ENCODE measurements around the gene DOCK2. TPM values are rescaled to one million over a fixed set of nuclear protein-coding genes. Genes with fewer than 3 reads are reported as not detected.

The DOCK2 gene
- polyA plus RNA-seq, 1 of the 3 experiments (the other 2 are of a cell fraction) = 3.8 TPM

DNA sequence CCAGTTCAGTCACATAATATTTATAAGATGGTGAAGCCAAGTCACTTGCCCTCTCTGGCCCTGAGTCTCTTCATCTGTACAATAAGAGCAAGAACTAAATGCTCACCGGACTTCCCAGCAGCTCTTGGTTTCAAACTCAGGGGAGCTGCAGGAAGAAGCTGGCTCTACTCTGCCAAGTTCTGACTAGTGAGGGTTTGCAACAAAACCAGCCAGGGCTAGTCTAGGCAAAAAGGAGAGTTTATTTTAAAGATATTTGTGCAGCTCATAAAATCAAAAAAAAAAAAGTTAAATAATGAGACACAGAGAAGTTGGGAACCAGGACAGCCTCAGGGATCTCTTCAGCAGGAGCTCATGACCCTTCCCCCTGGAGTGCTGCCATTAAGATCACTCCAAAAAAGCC, 107.3 kb downstream of the DOCK2 start:
- no peaks in the 10 kb centered on the region for H3K27me3 ChIP-seq (ENCODE audit: insufficient read depth)
- peaks cover 0 to 16% of the 10 kb centered on the region in 2 experiments; a peak in 2 of 4 replicates for H3K4me1 ChIP-seq (ENCODE audit: control insufficient read depth in 1 of 2, insufficient read depth in 2 of 2, low read depth in 1 of 2, low read length in 1 of 2)
- no peak for DNase-seq
- no peaks in the 10 kb centered on the region for H4K20me1 ChIP-seq (ENCODE audit: insufficient read depth)
- POLR2A ChIA-PET = no interaction called here
- H2AFZ ChIP-seq (ENCODE audit: low read depth) = no peak overlapping the region
- H3K9me2 ChIP-seq = no peaks in the 10 kb centered on the region
- no peak overlapping the region for H3K9ac ChIP-seq
- no peak overlapping the region for H3K27ac ChIP-seq (ENCODE audit: low read depth in 2 of 2, low read length in 1 of 2)
- H3K79me2 ChIP-seq (ENCODE audit: insufficient read depth) = no peaks in the 10 kb centered on the region
- H3K4me3 ChIP-seq (ENCODE audit: low read depth in 2 of 2, low read length in 1 of 2) = no peak overlapping the region
- H3K9me3 ChIP-seq = no peaks in the 10 kb centered on the region
- TF ChIP-seq RXRA (IDR thresholded peaks at IDR 0.05; ENCODE audit: borderline replicate concordance, low read depth) (no peak), POLR2AphosphoS5 (IDR thresholded peaks at IDR 0.05; ENCODE audit: low read depth, low read length) (no peak), SIN3A (IDR thresholded peaks at IDR 0.05; ENCODE audit: borderline replicate concordance, low read depth, low read length) (no peak), NFIC (IDR thresholded peaks at IDR 0.05; ENCODE audit: borderline replicate concordance) (no peak), ELF1 (IDR thresholded peaks at IDR 0.05) (no peak), CHD2 (IDR thresholded peaks at IDR 0.05; ENCODE audit: low read length, partially characterized antibody) (no peak), FOSL2 (IDR thresholded peaks at IDR 0.05; ENCODE audit: borderline replicate concordance, low read depth) (no peak), EP300 (IDR thresholded peaks at IDR 0.05; ENCODE audit: borderline replicate concordance in 1 of 2, low read depth in 1 of 2, low read length in 1 of 2) (no peak), RAD21 (IDR thresholded peaks at IDR 0.05; ENCODE audit: low read length) (no peak), TCF12 (IDR thresholded peaks at IDR 0.05) (no peak), JUND (IDR thresholded peaks at IDR 0.05) (no peak), EZH2phosphoT487 (IDR thresholded peaks at IDR 0.05; ENCODE audit: borderline replicate concordance, low read depth) (no peak)
- TF ChIP-seq, protein P1, sequence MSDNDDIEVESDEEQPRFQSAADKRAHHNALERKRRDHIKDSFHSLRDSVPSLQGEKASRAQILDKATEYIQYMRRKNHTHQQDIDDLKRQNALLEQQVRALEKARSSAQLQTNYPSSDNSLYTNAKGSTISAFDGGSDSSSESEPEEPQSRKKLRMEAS (IDR thresholded peaks at IDR 0.05; ENCODE audit: low read depth) = no peak
- TF ChIP-seq, protein P2, sequence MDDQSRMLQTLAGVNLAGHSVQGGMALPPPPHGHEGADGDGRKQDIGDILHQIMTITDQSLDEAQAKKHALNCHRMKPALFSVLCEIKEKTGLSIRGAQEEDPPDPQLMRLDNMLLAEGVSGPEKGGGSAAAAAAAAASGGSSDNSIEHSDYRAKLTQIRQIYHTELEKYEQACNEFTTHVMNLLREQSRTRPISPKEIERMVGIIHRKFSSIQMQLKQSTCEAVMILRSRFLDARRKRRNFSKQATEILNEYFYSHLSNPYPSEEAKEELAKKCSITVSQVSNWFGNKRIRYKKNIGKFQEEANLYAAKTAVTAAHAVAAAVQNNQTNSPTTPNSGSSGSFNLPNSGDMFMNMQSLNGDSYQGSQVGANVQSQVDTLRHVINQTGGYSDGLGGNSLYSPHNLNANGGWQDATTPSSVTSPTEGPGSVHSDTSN (IDR thresholded peaks at IDR 0.05) = no peak
- TF ChIP-seq, protein P3, sequence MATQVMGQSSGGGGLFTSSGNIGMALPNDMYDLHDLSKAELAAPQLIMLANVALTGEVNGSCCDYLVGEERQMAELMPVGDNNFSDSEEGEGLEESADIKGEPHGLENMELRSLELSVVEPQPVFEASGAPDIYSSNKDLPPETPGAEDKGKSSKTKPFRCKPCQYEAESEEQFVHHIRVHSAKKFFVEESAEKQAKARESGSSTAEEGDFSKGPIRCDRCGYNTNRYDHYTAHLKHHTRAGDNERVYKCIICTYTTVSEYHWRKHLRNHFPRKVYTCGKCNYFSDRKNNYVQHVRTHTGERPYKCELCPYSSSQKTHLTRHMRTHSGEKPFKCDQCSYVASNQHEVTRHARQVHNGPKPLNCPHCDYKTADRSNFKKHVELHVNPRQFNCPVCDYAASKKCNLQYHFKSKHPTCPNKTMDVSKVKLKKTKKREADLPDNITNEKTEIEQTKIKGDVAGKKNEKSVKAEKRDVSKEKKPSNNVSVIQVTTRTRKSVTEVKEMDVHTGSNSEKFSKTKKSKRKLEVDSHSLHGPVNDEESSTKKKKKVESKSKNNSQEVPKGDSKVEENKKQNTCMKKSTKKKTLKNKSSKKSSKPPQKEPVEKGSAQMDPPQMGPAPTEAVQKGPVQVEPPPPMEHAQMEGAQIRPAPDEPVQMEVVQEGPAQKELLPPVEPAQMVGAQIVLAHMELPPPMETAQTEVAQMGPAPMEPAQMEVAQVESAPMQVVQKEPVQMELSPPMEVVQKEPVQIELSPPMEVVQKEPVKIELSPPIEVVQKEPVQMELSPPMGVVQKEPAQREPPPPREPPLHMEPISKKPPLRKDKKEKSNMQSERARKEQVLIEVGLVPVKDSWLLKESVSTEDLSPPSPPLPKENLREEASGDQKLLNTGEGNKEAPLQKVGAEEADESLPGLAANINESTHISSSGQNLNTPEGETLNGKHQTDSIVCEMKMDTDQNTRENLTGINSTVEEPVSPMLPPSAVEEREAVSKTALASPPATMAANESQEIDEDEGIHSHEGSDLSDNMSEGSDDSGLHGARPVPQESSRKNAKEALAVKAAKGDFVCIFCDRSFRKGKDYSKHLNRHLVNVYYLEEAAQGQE (IDR thresholded peaks at IDR 0.05; ENCODE audit: low read depth, low read length) = no peak
- peaks cover 22% of the 10 kb centered on the region for H3F3A ChIP-seq (replicated peaks; ENCODE audit: insufficient read depth)
- H3K36me3 ChIP-seq (replicated peaks in 1 of 2; ENCODE audit: control insufficient read depth in 1 of 2, insufficient read depth in 2 of 2, low read length in 1 of 2) = peaks cover 0 to 1% of the 10 kb centered on the region in 2 experiments
- CTCF ChIA-PET = no interaction called here
- H3K4me2 ChIP-seq = no peak overlapping the region
- 100% methylated on average over 1 of the region's 1 CpG for WGBS (ENCODE audit: low lambda C conversion rate)

All from SK-N-SH (cell line).